ENCODE data around the gene BCAP29. TPM values are rescaled to one million over a fixed set of nuclear protein-coding genes. Genes with fewer than 3 reads are reported as not detected.

Gene BCAP29
- total and polyA plus RNA-seq, 2 experiments from 2014 or later: 35.9 to 44.2 TPM

DNA sequence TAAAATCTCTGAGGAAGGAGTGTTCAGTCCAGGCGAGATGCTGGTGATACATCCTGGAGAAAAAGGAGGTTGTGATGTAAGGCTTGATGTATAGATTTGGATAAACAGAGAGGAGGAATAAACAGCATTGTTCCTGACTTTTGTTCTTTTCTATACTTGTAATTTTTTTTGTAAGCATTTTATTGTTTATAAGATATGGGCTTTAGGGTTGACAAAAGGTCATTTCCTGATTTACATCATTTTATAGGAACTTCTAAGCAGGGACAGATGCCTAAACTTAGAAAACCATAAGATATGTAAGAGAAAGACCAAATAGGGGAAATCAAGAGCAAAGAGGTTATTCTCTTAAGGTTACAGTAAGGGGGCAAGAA lies 63.9 kb downstream of the BCAP29 start:
- H3K4me3 ChIP-seq: no peak overlapping the region

DNA sequence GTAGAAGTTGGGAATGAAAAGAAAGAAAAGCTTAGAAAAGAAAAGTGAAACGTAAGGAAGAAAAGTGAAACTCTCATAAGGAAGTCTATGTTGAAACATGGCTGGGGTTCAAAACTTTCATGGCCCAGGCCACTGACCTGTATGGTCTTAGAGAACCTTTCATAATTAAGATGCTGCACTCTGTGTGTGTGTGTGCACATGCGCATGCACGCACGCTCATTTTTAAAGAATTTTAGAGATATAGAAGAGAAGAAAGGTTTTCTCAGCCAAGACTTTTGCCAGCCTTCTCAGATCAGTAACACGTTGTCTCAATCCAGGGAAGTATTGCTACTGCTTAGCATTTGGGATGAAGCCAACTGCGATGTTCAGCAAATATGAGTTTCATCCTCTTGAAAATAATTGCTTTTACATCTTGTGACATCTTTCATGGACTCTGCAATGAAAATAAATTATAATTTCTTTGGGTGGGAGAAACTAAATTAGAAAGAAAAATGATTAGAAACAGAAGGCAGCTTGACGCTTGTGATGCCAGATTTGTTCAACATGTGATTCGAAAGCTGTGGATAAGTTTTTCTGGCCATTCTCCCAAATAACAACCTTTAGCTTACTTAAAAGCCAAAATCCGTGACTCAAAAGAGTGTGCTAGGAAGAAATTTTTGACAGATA lies 64.4 kb downstream of the BCAP29 start:
- TF ChIP-seq, protein P1, sequence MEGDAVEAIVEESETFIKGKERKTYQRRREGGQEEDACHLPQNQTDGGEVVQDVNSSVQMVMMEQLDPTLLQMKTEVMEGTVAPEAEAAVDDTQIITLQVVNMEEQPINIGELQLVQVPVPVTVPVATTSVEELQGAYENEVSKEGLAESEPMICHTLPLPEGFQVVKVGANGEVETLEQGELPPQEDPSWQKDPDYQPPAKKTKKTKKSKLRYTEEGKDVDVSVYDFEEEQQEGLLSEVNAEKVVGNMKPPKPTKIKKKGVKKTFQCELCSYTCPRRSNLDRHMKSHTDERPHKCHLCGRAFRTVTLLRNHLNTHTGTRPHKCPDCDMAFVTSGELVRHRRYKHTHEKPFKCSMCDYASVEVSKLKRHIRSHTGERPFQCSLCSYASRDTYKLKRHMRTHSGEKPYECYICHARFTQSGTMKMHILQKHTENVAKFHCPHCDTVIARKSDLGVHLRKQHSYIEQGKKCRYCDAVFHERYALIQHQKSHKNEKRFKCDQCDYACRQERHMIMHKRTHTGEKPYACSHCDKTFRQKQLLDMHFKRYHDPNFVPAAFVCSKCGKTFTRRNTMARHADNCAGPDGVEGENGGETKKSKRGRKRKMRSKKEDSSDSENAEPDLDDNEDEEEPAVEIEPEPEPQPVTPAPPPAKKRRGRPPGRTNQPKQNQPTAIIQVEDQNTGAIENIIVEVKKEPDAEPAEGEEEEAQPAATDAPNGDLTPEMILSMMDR (IDR thresholded peaks at IDR 0.05; ENCODE audit: low read depth, low read length): no peak
- no peak overlapping the region for H3K27ac ChIP-seq
- peak in 1 of 2 donors; percentile 66 for DNase-seq (ENCODE audit: low read depth in 1 of 2, low spot score in 1 of 2)
- no peaks in the 10 kb centered on the region for H3K4me1 ChIP-seq (ENCODE audit: low read depth)
- no peaks in the 10 kb centered on the region for H3K27me3 ChIP-seq
- H3K4me3 ChIP-seq: no peak overlapping the region
- no peaks in the 10 kb centered on the region for H3K36me3 ChIP-seq
- H3K9me3 ChIP-seq (ENCODE audit: low read depth): no peaks in the 10 kb centered on the region

More for the DNA sequence above, 63.9 kb downstream of the BCAP29 start:
- DNase-seq (ENCODE audit: low read depth in 1 of 2, low spot score in 1 of 2): no peak
- TF ChIP-seq, protein P1 (IDR thresholded peaks at IDR 0.05; ENCODE audit: low read depth, low read length): no peak
- H3K4me1 ChIP-seq (ENCODE audit: low read depth): no peaks in the 10 kb centered on the region
- no peaks in the 10 kb centered on the region for H3K27me3 ChIP-seq
- no peaks in the 10 kb centered on the region for H3K9me3 ChIP-seq (ENCODE audit: low read depth)
- H3K36me3 ChIP-seq: no peaks in the 10 kb centered on the region
- no peak overlapping the region for H3K27ac ChIP-seq

DNA sequence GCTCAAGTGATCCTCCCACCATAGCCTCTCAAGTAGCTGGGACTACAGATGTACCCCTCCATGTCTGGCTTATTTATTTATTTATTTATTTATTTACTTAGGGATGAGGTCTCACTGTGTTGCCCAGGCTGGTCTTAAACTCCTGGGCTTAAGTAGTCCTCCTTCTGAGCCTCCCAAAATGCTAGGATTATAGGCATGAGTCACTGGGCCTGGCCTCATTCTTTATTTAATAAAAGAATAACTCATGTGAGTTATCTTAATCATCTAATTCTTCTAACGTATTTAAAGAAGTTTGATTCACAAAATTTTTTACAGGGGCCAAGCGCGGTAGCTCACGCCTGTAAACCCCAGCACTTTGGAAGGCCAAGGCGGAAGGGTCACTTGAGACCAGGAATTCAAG lies 72.6 kb downstream of the BCAP29 start:
- Histone ChIP-seq H3K4me1 (ENCODE audit: low read depth) (no peaks in the 10 kb centered on the region), H3K9me3 (ENCODE audit: low read depth) (no peaks in the 10 kb centered on the region), H3K27ac (no peak overlapping the region), H3K36me3 (no peaks in the 10 kb centered on the region), H3K27me3 (peaks cover 26% of the 10 kb centered on the region), H3K4me3 (no peak overlapping the region)
- no peak for DNase-seq (ENCODE audit: low read depth in 1 of 2, low spot score in 1 of 2)
- TF ChIP-seq, protein P1 (IDR thresholded peaks at IDR 0.05; ENCODE audit: low read depth, low read length): no peak

DNA sequence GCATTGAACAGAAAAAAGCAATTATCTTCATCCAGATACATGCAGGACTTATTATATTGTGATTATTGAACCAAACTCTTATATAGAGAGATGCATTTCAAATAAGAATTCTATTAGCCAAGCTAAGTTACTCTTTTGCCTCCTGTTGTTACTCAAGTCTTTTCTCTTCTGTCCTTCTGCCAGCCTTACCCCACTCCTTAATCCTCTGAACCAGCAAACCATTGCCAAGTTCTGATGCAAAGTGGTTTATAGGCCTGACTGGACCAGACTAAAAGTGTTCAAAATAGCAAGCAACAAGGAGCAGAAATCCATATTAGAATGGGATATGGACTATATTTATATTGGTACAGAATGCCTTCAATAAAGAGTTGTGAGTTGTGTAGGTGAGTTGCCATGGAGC lies 78.4 kb downstream of the BCAP29 start:
- Histone ChIP-seq H3K36me3 (no peaks in the 10 kb centered on the region), H3K27ac (no peak overlapping the region), H3K4me1 (ENCODE audit: low read depth) (no peaks in the 10 kb centered on the region), H3K4me3 (no peak overlapping the region), H3K27me3 (peaks cover 84% of the 10 kb centered on the region), H3K9me3 (ENCODE audit: low read depth) (no peaks in the 10 kb centered on the region)
- TF ChIP-seq, protein P1 (IDR thresholded peaks at IDR 0.05; ENCODE audit: low read depth, low read length): no peak
- peak in 1 of 2 donors; percentile 21 for DNase-seq (ENCODE audit: low read depth in 1 of 2, low spot score in 1 of 2)

DNA sequence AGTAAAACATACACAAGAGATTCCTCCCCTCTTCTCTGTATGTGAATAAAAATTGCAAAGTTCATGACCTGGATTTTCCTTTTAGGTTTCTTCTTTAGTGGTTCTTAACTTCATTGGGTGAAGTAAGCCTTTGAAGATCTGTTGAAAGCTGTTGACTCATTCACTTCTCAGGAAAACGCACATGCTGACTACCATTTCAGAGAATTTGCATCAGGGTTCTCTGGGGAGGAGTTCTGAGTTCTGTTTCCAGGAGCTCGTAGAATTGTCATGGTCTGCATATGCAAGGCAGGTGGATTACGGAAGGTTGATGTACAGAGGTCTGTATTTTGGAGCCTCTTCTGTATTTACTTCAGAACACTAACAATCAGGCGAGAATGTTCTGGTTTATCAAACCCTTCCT lies 79.6 kb downstream of the BCAP29 start:
- peak in 1 of 2 donors; percentile 83 for DNase-seq (ENCODE audit: low read depth in 1 of 2, low spot score in 1 of 2)
- Histone ChIP-seq H3K9me3 (ENCODE audit: low read depth) (no peaks in the 10 kb centered on the region), H3K4me3 (no peak overlapping the region), H3K36me3 (no peaks in the 10 kb centered on the region), H3K4me1 (ENCODE audit: low read depth) (no peaks in the 10 kb centered on the region), H3K27ac (no peak overlapping the region), H3K27me3 (peaks cover 90% of the 10 kb centered on the region)
- TF ChIP-seq, protein P1 (IDR thresholded peaks at IDR 0.05; ENCODE audit: low read depth, low read length): no peak
